KOPT-K1 (cell line): Measurements from ENCODE around the gene LRCOL1.

Experiments used
- H3K27ac ChIP-seq: fragments of 200-600 bp; sonication (generic); 2 replicates; pipeline ENCODE4 v1.5.1; 2016; ENCODE audit warnings: antibody characterized with exemption, mild to moderate bottlenecking, low read depth, low read length; ENCODE audit not compliant: poor library complexity, severe bottlenecking
- H3K36me3 ChIP-seq: fragments of 200-600 bp; sonication (generic); 2 replicates; pipeline ENCODE4 v1.5.1; 2017; ENCODE audit warnings: antibody characterized with exemption, mild to moderate bottlenecking, low read length, moderate library complexity; ENCODE audit not compliant: insufficient read depth
- H3K9me3 ChIP-seq: fragments of 200-600 bp; sonication (generic); 2 replicates; pipeline ENCODE4 v1.5.1; 2017; ENCODE audit warnings: antibody characterized with exemption, low read length, mild to moderate bottlenecking; ENCODE audit not compliant: insufficient read depth, poor library complexity, severe bottlenecking

The LRCOL1 gene

DNA sequence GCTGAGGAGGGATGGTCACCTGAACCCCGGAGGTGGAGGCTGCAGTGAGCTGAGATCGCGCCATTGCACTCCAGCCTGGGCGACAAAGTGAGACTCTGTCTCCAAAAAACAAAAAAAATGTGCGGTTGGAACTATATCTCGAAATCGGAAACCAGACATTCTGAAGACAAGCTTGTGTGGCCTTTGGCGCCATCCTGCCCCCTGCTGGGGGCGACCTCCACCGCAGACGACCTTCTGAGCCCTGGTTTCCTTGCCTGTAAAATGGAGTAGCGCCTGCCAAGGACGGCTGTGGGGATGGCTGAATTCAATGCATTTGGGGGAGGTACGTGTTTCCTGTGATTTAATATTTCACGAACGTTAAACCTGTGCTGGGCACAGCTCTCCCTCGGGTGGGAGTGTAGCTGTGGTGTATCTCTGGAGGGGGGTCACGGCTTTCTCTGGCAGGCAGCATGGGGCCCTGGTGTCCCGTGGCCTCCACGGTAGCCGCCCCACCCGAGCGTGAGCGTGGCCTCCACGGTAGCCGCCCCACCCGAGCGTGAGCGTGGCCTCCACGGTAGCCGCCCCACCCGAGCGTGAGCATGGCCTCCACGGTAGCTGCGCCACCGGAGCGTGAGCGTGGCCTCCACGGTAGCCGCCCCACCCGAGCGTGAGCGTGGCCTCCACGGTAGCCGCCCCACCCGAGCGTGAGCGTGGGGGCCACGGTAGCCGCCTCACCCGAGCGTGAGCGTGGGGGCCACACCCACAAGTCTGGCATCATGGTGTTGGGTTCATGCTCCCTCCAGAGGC, 55.3 kb downstream of the LRCOL1 start:
- H3K27ac ChIP-seq, result no peak overlapping the region
- H3K9me3 ChIP-seq, result no peaks in the 10 kb centered on the region
- H3K36me3 ChIP-seq, result no peaks in the 10 kb centered on the region
